ENCODE results near the gene MIPOL1. TPM values are rescaled to one million over a fixed set of nuclear protein-coding genes. Genes with fewer than 3 reads are reported as not detected.

The MIPOL1 gene
- total RNA-seq, 1 experiment from 2014 or later: 15.4 TPM

DNA sequence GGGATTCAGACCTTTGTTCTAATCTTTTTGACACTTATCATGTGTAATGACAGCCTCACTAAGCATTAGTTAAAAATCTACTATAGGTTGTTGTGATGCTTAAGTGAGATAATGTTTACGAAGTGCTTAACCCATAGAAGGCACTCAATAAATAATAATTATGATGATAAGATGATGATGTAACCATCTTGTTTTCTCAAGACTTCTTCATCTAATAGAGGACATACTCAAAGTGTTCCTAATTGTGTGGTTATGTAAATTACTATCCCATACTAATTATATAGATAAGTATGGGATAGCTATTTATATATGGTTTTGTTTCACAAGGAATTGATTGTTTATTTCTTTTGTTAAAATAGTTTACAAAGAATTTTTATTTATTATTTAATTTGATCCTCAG is 76.9 kb downstream of the MIPOL1 start:
- TF ChIP-seq POLR2A (IDR thresholded peaks at IDR 0.05; ENCODE audit: borderline replicate concordance, extremely low read depth, insufficient read depth, insufficient read length) (no peak), TCF7L2 (IDR thresholded peaks at IDR 0.05; ENCODE audit: borderline replicate concordance, extremely low read depth, insufficient read depth, insufficient read length) (no peak), SRF (IDR thresholded peaks at IDR 0.05; ENCODE audit: low read depth) (no peak), SIN3A (IDR thresholded peaks at IDR 0.05; ENCODE audit: low read depth) (no peak), ELF1 (IDR thresholded peaks at IDR 0.05; ENCODE audit: borderline replicate concordance, low read depth) (no peak), RAD21 (IDR thresholded peaks at IDR 0.05; ENCODE audit: low read depth) (no peak), EZH2phosphoT487 (IDR thresholded peaks at IDR 0.05; ENCODE audit: borderline replicate concordance) (no peak), CEBPB (IDR thresholded peaks at IDR 0.05; ENCODE audit: low read depth) (no peak), FOSL1 (IDR thresholded peaks at IDR 0.05; ENCODE audit: low read depth) (no peak), SP1 (IDR thresholded peaks at IDR 0.05; ENCODE audit: low read depth) (no peak), CBX3 (IDR thresholded peaks at IDR 0.05; ENCODE audit: low read depth) (no peak), POLR2AphosphoS5 (IDR thresholded peaks at IDR 0.05; ENCODE audit: low read depth, low read length) (no peak), ZFX (IDR thresholded peaks at IDR 0.05) (no peak), YY1 (IDR thresholded peaks at IDR 0.05; ENCODE audit: extremely low read depth, insufficient replicate concordance, low read depth, low read length) (no peak)
- TF ChIP-seq, protein P1, sequence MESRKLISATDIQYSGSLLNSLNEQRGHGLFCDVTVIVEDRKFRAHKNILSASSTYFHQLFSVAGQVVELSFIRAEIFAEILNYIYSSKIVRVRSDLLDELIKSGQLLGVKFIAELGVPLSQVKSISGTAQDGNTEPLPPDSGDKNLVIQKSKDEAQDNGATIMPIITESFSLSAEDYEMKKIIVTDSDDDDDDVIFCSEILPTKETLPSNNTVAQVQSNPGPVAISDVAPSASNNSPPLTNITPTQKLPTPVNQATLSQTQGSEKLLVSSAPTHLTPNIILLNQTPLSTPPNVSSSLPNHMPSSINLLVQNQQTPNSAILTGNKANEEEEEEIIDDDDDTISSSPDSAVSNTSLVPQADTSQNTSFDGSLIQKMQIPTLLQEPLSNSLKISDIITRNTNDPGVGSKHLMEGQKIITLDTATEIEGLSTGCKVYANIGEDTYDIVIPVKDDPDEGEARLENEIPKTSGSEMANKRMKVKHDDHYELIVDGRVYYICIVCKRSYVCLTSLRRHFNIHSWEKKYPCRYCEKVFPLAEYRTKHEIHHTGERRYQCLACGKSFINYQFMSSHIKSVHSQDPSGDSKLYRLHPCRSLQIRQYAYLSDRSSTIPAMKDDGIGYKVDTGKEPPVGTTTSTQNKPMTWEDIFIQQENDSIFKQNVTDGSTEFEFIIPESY (IDR thresholded peaks at IDR 0.05; ENCODE audit: extremely low read depth, insufficient replicate concordance, low read length): no peak
- TF ChIP-seq, protein P2, sequence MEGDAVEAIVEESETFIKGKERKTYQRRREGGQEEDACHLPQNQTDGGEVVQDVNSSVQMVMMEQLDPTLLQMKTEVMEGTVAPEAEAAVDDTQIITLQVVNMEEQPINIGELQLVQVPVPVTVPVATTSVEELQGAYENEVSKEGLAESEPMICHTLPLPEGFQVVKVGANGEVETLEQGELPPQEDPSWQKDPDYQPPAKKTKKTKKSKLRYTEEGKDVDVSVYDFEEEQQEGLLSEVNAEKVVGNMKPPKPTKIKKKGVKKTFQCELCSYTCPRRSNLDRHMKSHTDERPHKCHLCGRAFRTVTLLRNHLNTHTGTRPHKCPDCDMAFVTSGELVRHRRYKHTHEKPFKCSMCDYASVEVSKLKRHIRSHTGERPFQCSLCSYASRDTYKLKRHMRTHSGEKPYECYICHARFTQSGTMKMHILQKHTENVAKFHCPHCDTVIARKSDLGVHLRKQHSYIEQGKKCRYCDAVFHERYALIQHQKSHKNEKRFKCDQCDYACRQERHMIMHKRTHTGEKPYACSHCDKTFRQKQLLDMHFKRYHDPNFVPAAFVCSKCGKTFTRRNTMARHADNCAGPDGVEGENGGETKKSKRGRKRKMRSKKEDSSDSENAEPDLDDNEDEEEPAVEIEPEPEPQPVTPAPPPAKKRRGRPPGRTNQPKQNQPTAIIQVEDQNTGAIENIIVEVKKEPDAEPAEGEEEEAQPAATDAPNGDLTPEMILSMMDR (IDR thresholded peaks at IDR 0.05 in 2 of 3, conservative IDR thresholded peaks at IDR 0.05 in 1 of 3; ENCODE audit: borderline replicate concordance in 1 of 3, insufficient read depth in 1 of 3, low read depth in 2 of 3, low read length in 2 of 3): no peak
- TF ChIP-seq, protein P3, sequence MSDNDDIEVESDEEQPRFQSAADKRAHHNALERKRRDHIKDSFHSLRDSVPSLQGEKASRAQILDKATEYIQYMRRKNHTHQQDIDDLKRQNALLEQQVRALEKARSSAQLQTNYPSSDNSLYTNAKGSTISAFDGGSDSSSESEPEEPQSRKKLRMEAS (IDR thresholded peaks at IDR 0.05): no peak
- TF ChIP-seq, protein P4, sequence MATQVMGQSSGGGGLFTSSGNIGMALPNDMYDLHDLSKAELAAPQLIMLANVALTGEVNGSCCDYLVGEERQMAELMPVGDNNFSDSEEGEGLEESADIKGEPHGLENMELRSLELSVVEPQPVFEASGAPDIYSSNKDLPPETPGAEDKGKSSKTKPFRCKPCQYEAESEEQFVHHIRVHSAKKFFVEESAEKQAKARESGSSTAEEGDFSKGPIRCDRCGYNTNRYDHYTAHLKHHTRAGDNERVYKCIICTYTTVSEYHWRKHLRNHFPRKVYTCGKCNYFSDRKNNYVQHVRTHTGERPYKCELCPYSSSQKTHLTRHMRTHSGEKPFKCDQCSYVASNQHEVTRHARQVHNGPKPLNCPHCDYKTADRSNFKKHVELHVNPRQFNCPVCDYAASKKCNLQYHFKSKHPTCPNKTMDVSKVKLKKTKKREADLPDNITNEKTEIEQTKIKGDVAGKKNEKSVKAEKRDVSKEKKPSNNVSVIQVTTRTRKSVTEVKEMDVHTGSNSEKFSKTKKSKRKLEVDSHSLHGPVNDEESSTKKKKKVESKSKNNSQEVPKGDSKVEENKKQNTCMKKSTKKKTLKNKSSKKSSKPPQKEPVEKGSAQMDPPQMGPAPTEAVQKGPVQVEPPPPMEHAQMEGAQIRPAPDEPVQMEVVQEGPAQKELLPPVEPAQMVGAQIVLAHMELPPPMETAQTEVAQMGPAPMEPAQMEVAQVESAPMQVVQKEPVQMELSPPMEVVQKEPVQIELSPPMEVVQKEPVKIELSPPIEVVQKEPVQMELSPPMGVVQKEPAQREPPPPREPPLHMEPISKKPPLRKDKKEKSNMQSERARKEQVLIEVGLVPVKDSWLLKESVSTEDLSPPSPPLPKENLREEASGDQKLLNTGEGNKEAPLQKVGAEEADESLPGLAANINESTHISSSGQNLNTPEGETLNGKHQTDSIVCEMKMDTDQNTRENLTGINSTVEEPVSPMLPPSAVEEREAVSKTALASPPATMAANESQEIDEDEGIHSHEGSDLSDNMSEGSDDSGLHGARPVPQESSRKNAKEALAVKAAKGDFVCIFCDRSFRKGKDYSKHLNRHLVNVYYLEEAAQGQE (IDR thresholded peaks at IDR 0.05; ENCODE audit: low read depth): no peak
- TF ChIP-seq, protein P5, sequence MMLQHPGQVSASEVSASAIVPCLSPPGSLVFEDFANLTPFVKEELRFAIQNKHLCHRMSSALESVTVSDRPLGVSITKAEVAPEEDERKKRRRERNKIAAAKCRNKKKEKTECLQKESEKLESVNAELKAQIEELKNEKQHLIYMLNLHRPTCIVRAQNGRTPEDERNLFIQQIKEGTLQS (IDR thresholded peaks at IDR 0.05): no peak
- no peak for DNase-seq (ENCODE audit: low read depth, low spot score)
- POLR2A ChIA-PET: no interaction called here
- H4K20me1 ChIP-seq (ENCODE audit: insufficient read depth): no peaks in the 10 kb centered on the region
- no peaks in the 10 kb centered on the region for H3K9me2 ChIP-seq (ENCODE audit: insufficient read depth)
- peaks cover 0 to 3% of the 10 kb centered on the region in 2 experiments; a peak in 1 of 4 replicates for H3K36me3 ChIP-seq (ENCODE audit: control insufficient read depth in 1 of 2, insufficient read depth in 2 of 2, low read length in 2 of 2)
- no peak overlapping the region for H2AFZ ChIP-seq (ENCODE audit: low read depth, low read length, poor library complexity, severe bottlenecking)
- no peaks in the 10 kb centered on the region for H3K4me1 ChIP-seq (ENCODE audit: control insufficient read depth in 1 of 2, insufficient read depth in 2 of 2, low read length in 2 of 2)
- CTCF ChIA-PET: no interaction called here
- no peaks in the 10 kb centered on the region for H3K9me3 ChIP-seq (ENCODE audit: control insufficient read depth in 1 of 2, insufficient read depth in 1 of 2, low read depth in 1 of 2, low read length in 2 of 2)
- BruUV-seq (replicated peaks): no TSS peak
- no peak overlapping the region for H3K4me2 ChIP-seq (ENCODE audit: low read length)
- H3K27ac ChIP-seq (ENCODE audit: low read depth, low read length): no peak overlapping the region
- intact Hi-C loops (cut with micrococcal nuclease): no loop called here
- no peaks in the 10 kb centered on the region for H3K27me3 ChIP-seq (ENCODE audit: insufficient read depth, low read length)
- no peak overlapping the region for H3K9ac ChIP-seq (ENCODE audit: low read length)
- no peak for ATAC-seq
- H3K4me3 ChIP-seq (replicated peaks in 1 of 2; ENCODE audit: low read depth in 1 of 2, low read length in 2 of 2): no peak overlapping the region
- RAD21 ChIA-PET (ENCODE audit: low non-redundant PET in 1 of 2, low total read pairs in 2 of 2, uncharacterized antibody in 2 of 2, unreplicated experiment in 2 of 2): no interaction called here
- H3K79me2 ChIP-seq (ENCODE audit: insufficient read depth, low read length): no peaks in the 10 kb centered on the region

Measured in HCT116 (cell line).